Activated effector memory CD4-positive, alpha-beta T cell treated with anti-CD3 and anti-CD28 coated beads, Interleukin-2, amount 50 U/mL, for 16 hours (primary cell): ENCODE data around the gene NUDCD3.

Experiments used
- DNase-seq: peaks from one replicate; pipeline ENCODE4 v3.0.0-alpha.2; 2020

The NUDCD3 gene

GRCh38 chr7:44347546-44348114, 142.8 kb downstream of the NUDCD3 start:
- DNase-seq = no peak

GRCh38 chr7:44346063-44346462, 144.4 kb downstream of the NUDCD3 start:
- DNase-seq = no peak

GRCh38 chr7:44341401-44341800, 149.1 kb downstream of the NUDCD3 start:
- no peak for DNase-seq

- no peak for DNase-seq
Observed at GRCh38 chr7:44338600-44338999, 151.9 kb downstream of the NUDCD3 start.

- DNase-seq = no peak
Observed at GRCh38 chr7:44336491-44336890, 154.0 kb downstream of the NUDCD3 start.

DNA sequence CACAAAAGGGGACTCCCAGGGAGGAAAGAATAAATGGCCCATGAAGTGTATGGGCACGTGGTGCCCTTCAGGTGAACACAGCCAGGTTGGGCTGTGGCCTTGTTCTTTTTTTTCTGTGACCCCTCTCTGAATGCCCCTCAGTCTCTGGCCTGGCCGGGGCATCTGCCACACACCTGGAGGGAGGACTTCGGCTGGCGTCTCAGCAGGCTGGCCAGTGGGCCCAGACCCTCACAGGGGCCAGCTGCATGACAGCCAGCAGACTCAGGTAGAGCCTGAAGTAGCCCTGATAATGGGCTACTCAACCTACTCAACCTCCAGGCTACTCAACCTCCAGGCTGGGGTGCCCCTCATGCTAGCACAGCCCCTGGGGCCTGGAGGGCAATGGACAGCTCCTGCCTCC, 155.3 kb downstream of the NUDCD3 start:
- no peak for DNase-seq

GRCh38 chr7:44334734-44335097, 155.7 kb downstream of the NUDCD3 start:
- no peak for DNase-seq

DNA sequence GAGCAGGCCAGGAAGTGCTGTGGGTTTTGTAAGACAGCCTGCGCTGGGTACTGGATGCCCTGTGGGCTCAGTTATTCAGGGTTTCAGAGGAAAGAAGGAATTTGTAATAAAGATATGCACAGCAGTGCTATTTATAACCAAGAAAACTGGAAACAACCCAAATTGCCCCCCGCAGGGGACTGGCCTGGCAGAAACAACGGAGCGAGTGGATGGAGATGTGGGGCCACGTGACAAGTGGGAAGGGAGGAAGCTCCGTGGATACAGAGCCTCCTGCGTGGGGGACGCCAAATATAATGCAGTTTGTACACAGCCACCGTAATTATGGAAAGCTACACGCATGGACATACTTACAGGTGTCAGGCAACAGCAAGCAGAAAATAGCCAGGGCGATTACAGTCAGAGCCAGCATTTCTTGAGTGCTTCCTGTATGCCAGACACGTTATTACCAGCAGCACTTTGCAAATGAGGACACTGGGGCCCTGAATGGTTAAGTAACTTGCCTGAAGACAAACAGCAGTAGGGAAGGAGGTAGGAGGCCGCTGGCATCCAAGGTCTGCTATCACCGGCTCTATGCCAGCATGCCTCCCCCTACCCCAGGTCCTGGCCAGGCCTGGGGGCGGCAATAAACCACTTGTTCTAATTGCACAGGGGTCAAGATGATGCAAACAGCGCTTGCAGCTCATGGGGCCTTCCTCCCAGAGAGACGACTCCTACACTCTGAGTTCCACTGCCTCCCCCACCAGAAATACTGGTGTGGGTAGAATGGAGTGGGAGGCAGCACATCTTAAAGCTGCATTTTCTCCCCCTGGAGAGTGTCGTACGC, 156.3 kb downstream of the NUDCD3 start:
- no peak for DNase-seq

DNA sequence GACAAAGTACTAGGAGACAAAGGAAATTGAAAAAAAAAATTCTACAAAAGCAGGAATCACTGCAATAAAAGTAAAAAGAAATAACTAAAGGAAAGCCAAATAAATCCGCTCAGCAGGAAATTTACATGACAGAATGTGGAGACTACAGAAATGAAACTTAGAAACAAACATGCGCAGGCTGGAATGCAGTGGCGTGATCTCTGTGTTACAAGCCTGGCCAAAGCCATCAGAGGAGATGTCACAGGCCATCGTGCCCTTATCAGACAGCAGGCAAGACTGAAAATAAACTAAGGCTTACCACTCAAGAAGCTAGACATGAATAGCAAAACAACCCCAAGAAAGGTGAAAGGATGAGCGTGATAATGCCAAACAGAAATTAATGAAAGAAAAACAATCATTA, 158.8 kb downstream of the NUDCD3 start:
- no peak for DNase-seq

DNA sequence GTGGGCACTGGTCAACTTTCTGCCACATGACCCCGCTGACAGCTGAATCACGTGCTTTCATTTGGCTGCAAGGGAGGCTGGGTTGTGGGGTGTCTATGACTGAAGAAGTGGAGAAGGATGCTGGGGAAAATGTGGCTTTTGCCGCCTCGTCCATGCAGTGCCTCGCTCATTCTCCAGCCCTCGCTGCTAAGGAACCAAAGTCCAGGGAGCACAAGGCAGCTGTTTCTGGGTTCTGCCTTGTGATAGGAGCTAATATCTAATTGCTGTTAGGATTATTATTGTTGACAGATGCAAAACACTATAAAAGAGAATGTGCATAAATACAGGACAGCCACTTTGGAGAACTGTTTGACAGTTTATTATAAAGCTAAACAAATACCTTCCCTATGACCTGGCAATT, 160.1 kb downstream of the NUDCD3 start:
- no peak for DNase-seq

DNA sequence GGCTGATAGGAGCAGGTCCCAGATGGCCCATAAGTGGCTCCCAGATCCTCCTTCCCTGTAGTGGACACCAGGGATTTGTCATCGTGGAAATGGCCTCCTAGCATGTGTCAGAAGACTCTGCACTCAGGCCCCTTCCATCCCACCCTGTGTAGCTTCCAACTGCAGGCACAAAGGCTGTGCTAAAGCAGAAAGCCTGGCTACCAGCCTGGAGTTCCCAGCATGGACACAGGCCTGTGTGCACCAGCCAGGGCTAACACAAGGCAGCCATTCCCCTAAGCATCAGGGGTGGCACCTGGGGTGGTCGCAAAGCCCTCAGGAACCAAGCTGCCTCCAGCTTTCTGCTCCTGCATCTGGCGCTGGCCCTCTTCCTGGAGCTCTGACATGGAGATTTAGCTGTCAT, 160.6 kb downstream of the NUDCD3 start:
- DNase-seq = peak; percentile 38
